OCI-M2 (cell line): Measurements from ENCODE around the gene PPARGC1A.

Experiments
- DNase-seq: peaks from one replicate; lab custom pipeline; 2025; ENCODE audit not compliant: unreplicated experiment; lab: John Stamatoyannopoulos, UW

The PPARGC1A gene, protein sequence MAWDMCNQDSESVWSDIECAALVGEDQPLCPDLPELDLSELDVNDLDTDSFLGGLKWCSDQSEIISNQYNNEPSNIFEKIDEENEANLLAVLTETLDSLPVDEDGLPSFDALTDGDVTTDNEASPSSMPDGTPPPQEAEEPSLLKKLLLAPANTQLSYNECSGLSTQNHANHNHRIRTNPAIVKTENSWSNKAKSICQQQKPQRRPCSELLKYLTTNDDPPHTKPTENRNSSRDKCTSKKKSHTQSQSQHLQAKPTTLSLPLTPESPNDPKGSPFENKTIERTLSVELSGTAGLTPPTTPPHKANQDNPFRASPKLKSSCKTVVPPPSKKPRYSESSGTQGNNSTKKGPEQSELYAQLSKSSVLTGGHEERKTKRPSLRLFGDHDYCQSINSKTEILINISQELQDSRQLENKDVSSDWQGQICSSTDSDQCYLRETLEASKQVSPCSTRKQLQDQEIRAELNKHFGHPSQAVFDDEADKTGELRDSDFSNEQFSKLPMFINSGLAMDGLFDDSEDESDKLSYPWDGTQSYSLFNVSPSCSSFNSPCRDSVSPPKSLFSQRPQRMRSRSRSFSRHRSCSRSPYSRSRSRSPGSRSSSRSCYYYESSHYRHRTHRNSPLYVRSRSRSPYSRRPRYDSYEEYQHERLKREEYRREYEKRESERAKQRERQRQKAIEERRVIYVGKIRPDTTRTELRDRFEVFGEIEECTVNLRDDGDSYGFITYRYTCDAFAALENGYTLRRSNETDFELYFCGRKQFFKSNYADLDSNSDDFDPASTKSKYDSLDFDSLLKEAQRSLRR

DNA sequence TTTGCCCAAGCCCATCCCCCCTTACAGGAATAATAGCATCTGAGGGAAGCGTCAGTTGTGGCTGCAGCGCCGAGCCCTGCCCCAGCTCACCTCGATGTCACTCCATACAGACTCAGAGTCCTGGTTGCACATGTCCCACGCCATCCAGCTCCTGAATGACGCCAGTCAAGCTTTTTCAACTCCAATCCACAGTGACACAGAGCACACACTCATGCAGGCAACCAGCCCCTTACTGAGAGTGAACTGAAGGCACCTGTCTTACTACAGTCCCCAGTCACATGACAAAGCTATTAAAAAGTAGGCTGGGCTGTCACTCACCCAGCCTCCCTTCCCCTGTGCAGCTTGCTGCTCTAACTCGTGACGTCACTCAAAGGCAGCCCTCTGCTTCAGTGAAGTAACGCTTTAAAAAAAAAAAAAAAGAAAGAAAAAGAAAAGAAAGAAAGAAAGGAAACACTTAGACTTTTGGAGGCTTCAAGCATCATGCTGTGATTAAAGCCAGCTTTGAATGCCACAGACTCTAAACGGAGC is at the start of gene PPARGC1A:
Gene PPARGC1A (minus strand): TSS at position 234 of the 528 bp plus-strand sequence. CDS start 90 bp downstream, at position 144.
- no peak for DNase-seq

GRCh38 chr4:23938796-23939195 is 48.9 kb upstream of the PPARGC1A start:
- DNase-seq: no peak

GRCh38 chr4:23937173-23937572 is 47.3 kb upstream of the PPARGC1A start:
- DNase-seq: no peak

DNA sequence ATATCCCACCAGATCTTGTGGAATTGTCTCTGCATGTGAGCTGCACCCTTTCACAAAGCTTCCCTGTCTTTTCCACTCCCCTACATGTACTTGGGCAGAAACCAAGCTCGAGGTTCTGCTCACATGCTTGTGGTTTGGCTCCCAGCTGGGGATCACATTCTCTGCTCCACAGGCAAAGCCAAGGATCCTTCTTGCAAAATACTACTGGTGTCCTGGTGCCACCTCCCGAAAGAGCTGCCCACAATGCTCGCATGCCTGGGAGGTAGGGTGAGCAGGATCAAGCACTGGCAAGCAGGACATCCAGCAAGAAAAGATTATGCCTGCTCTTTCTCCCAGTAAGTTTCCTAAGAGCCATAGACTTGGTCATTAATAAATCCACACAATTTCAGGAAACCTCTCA is 45.1 kb upstream of the PPARGC1A start:
- no peak for DNase-seq

- no peak for DNase-seq
Observed at GRCh38 chr4:23934223-23934622, 44.4 kb upstream of the PPARGC1A start.

- no peak for DNase-seq
Observed at GRCh38 chr4:23932901-23933308, 43.1 kb upstream of the PPARGC1A start.

- DNase-seq: no peak
Observed at GRCh38 chr4:23932186-23932585, 42.3 kb upstream of the PPARGC1A start.

DNA sequence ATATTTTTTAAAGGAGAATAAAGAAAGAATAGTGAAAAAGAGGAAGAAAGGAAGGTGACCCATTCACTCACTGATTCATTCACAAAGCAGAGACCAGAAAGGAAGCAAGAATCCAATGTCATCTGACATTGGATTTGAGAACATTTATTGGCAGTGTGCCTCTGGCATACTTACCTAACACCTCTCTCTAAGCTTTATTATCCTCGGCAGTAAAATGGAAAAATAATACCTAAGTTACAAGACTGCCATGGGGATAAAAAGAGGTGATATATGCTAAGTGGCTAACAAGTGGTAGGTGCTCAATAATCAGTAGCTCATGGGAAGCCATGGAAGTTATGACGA is 41.6 kb upstream of the PPARGC1A start:
- DNase-seq: no peak

GRCh38 chr4:23930750-23931488 is 41.1 kb upstream of the PPARGC1A start:
- DNase-seq: no peak

- no peak for DNase-seq
Observed at GRCh38 chr4:23929248-23929647, 39.4 kb upstream of the PPARGC1A start.

DNA sequence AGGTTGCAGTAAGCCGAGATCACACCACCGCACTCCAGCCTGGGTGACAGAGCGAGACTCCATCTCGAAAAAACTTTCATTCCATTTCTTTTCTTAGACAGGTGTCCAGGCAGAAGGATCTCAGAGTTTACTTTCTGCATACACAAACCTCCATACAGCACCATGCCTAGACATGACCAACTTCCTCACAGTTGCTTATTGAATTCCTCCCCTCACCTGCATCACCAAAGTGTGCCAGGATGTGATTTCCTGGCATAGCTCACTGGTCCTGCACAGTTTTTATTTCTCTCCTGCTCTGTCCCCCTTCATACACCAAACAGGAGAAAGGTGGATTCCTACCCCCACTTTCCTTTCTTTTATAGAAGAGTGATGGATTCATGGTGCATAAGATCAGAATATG is 34.7 kb upstream of the PPARGC1A start:
- no peak for DNase-seq

GRCh38 chr4:23923840-23924239 is 34.0 kb upstream of the PPARGC1A start:
- DNase-seq: no peak

DNA sequence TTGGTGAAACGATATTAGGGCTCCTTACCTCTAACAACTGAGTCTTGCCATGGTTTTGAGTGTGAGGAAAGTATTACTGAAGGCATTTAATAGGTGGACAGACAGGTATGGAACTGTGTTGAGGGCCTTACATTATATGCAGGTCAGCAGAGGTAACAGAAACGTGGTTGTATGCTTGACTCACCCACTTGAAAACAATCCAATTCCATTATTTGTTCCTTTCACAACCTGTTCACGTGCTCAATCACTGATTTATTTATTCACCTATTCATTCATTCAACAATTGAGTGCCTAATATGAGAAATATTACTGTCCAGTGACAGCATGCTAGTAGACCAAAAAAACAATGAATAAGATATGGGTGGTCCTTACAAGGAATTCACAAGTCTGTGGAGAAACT is 33.3 kb upstream of the PPARGC1A start:
- no peak for DNase-seq

GRCh38 chr4:23922541-23923111 is 32.8 kb upstream of the PPARGC1A start:
- no peak for DNase-seq

DNA sequence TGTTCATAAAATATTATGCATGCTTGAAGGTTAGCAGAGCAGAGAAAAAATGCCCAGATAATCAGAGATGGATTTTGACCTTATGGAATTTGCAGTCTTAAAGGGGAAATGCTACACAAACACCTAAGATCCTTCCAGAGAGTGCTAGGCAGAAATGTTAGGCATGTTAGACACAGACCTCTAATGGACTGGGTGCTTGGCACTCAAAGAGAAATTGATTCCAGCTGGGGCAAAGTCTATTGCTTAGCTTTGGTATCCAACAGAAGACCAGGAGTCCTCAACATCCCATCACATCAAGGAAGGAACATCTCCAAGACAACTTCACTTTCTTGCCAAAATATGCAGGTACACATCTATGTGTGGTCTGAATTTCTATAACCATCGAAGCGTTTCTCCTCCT is 32.2 kb upstream of the PPARGC1A start:
- no peak for DNase-seq

- DNase-seq: no peak
Observed at GRCh38 chr4:23921447-23921845, 31.6 kb upstream of the PPARGC1A start.

GRCh38 chr4:23920716-23921446 is 31.0 kb upstream of the PPARGC1A start:
- DNase-seq: no peak

GRCh38 chr4:23920296-23920695 is 30.4 kb upstream of the PPARGC1A start:
- DNase-seq: no peak

GRCh38 chr4:23916282-23916681 is 26.4 kb upstream of the PPARGC1A start:
- no peak for DNase-seq

GRCh38 chr4:23915459-23916132 is 25.7 kb upstream of the PPARGC1A start:
- no peak for DNase-seq
